ENCODE measurements around the gene MAEL.
"Not testable (repeated sequence)": the region's sequence is repeated elsewhere in the genome, so short reads cannot be mapped to it uniquely, and the experiment has no call there.

GRCh38 chr1:167029553-167029952 lies 40.5 kb downstream of the MAEL start:
- TF ChIP-seq CTCF, POLR2A (IDR thresholded peaks at IDR 0.05): not testable (repeated sequence)
